ENCODE results near the gene DNAH9. TPM values are rescaled to one million over a fixed set of nuclear protein-coding genes. Genes with fewer than 3 reads are reported as not detected.

The DNAH9 gene
- total and polyA plus RNA-seq, 2 donors from 2014 or later, result 3.7 to 6.9 TPM

- FAIRE-seq (no peak), DNase-seq (no peak)
- no peak overlapping the region for H3K27ac ChIP-seq (ENCODE audit: low read depth in 2 of 2, low read length in 2 of 2)
- H3K4me1 ChIP-seq (ENCODE audit: control insufficient read depth in 2 of 3, insufficient read depth in 2 of 3, low read depth in 1 of 3, low read length in 3 of 3), result peaks cover 0 to 2% (median 2%) of the 10 kb centered on the region in 3 donors
- no peak overlapping the region for H3K9ac ChIP-seq (ENCODE audit: low read length in 3 of 3)
- H3K36me3 ChIP-seq (ENCODE audit: control insufficient read depth in 2 of 3, insufficient read depth in 3 of 3, low read length in 3 of 3), result no peaks in the 10 kb centered on the region
- no peak for TF ChIP-seq CTCF (IDR thresholded peaks at IDR 0.05; ENCODE audit: borderline replicate concordance, extremely low read depth, insufficient read depth)
- intact Hi-C loops (cut with DNase I), result no loop called here
- no peaks in the 10 kb centered on the region for H3K9me3 ChIP-seq (ENCODE audit: control insufficient read depth in 2 of 3, insufficient read depth in 1 of 3, low read length in 3 of 3)
- no peaks in the 10 kb centered on the region for H3K27me3 ChIP-seq (ENCODE audit: control insufficient read depth, insufficient read depth, low read length)
- no peak overlapping the region for H3K4me3 ChIP-seq (ENCODE audit: low read length in 3 of 3)
Measured at GRCh38 chr17:11999696-12000095, 401.4 kb downstream of the DNAH9 start.

GRCh38 chr17:12007466-12007865, 409.2 kb downstream of the DNAH9 start:
- Histone ChIP-seq H3K9ac (ENCODE audit: low read length in 3 of 3) (no peak overlapping the region), H3K9me3 (ENCODE audit: control insufficient read depth in 2 of 3, insufficient read depth in 1 of 3, low read length in 3 of 3) (no peaks in the 10 kb centered on the region), H3K4me3 (ENCODE audit: low read length in 3 of 3) (no peak overlapping the region), H3K4me1 (ENCODE audit: control insufficient read depth in 2 of 3, insufficient read depth in 2 of 3, low read depth in 1 of 3, low read length in 3 of 3) (no peaks in the 10 kb centered on the region), H3K36me3 (ENCODE audit: control insufficient read depth in 2 of 3, insufficient read depth in 3 of 3, low read length in 3 of 3) (no peaks in the 10 kb centered on the region), H3K27ac (ENCODE audit: low read depth in 2 of 2, low read length in 2 of 2) (no peak overlapping the region), H3K27me3 (ENCODE audit: control insufficient read depth, insufficient read depth, low read length) (no peaks in the 10 kb centered on the region)
- intact Hi-C loops (cut with DNase I), result no loop called here
- FAIRE-seq (no peak), DNase-seq (no peak)
- TF ChIP-seq CTCF (IDR thresholded peaks at IDR 0.05; ENCODE audit: borderline replicate concordance, extremely low read depth, insufficient read depth), result no peak
